Ishikawa (cell line): ENCODE measurements around the gene CD300LD.

Experiments used
- CREB1 ChIP-seq: IDR thresholded peaks from 2 replicates; pipeline ENCODE4 v1.6.1; 2012; ENCODE audit warnings: low read depth
- FOXM1 ChIP-seq: IDR thresholded peaks from 2 replicates; pipeline ENCODE4 v1.6.1; 2012; ENCODE audit warnings: low read depth, borderline replicate concordance
- NFIC ChIP-seq: IDR thresholded peaks from 2 replicates; pipeline ENCODE4 v1.6.1; 2012
- RAD21 ChIP-seq: IDR thresholded peaks from 2 replicates; pipeline ENCODE4 v1.6.1; 2012; ENCODE audit warnings: low read depth
- TAF1 ChIP-seq: IDR thresholded peaks from 2 replicates; pipeline ENCODE4 v1.6.1; 2012; ENCODE audit warnings: low read depth, mild to moderate bottlenecking
- YY1 ChIP-seq: IDR thresholded peaks from 2 replicates; pipeline ENCODE4 v1.6.1; 2012; ENCODE audit warnings: low read depth

DNA sequence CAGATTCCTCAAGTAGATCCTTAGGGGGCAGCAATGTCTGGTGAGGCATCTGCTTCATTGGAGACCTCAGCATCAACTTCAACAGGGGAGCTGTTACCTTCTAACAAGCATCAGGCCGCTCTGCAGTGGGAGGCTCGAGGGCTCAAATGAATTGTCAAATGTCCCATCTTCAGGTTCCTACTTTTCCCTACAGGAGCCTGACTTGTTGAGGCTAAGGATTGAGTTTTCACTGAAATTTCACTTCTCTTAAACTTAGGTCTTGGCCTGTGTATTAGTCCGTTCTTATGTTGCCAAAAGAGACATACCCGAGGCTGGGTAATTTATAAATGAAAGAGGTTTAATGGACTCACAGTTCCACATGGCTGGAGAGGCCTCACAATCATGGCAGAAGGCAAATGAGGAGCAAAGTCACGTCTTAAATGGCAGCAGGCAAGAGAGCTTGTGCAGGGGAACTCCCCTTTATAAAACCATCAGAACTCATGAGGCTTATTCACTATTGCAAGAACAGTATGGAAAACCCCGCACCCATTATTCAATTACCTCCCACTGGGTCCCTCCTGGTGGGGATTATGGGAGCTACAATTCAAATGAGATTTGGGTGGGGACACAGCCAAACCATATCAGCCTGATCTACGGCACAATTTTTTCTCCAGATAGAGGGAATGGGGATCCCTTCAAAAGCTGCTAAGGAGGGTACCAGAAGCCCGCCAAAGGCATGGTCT lies 5.1 kb upstream of the CD300LD start:
- TF ChIP-seq NFIC (no peak), TAF1 (no peak), RAD21 (no peak), CREB1 (no peak), YY1 (no peak), FOXM1 (no peak)
